ENCODE results near the gene DUS1L.

Gene DUS1L

GRCh38 chr17:82091264-82092066 lies 25.9 kb upstream of the DUS1L start:
- TF ChIP-seq CTCF (conservative IDR thresholded peaks at IDR 0.05; ENCODE audit: low read length): no peak
- H3K4me3 ChIP-seq (ENCODE audit: low read length): no peak overlapping the region
- no peak for DNase-seq (ENCODE audit: low read depth)

GRCh38 chr17:82090549-82091263 lies 25.1 kb upstream of the DUS1L start:
- DNase-seq (ENCODE audit: low read depth): no peak
- H3K4me3 ChIP-seq (ENCODE audit: low read length): no peak overlapping the region
- no peak for TF ChIP-seq CTCF (conservative IDR thresholded peaks at IDR 0.05; ENCODE audit: low read length)

GRCh38 chr17:82089723-82090548 lies 24.3 kb upstream of the DUS1L start:
- DNase-seq (ENCODE audit: low read depth): no peak
- H3K4me3 ChIP-seq (ENCODE audit: low read length): no peak overlapping the region
- TF ChIP-seq CTCF (conservative IDR thresholded peaks at IDR 0.05; ENCODE audit: low read length): no peak

GRCh38 chr17:82088838-82089722 lies 23.5 kb upstream of the DUS1L start:
- DNase-seq (ENCODE audit: low read depth): no peak
- no peak for TF ChIP-seq CTCF (conservative IDR thresholded peaks at IDR 0.05; ENCODE audit: low read length)
- H3K4me3 ChIP-seq (ENCODE audit: low read length): no peak overlapping the region

GRCh38 chr17:82087961-82088837 lies 22.6 kb upstream of the DUS1L start:
- H3K4me3 ChIP-seq (ENCODE audit: low read length): no peak overlapping the region
- TF ChIP-seq CTCF (conservative IDR thresholded peaks at IDR 0.05; ENCODE audit: low read length): no peak
- no peak for DNase-seq (ENCODE audit: low read depth)
